Aorta (tissue), 5 donors: ENCODE results near the gene EIF3F. TPM values are rescaled to one million over a fixed set of nuclear protein-coding genes. Genes with fewer than 3 reads are reported as not detected.
A peak's percentile ranks its signal among the peaks of the same experiment; 100 is the strongest.

Experiments
- ATAC-seq: fragments of 200-7000 bp; cut with Tn5 transposase; one replicate; pipeline ENCODE4 v1.9.1; 2022; ENCODE audit warnings: moderate library complexity; ENCODE audit not compliant: low FRiP score
- DNase-seq, 2 donors: peaks; one replicate each; pipeline ENCODE4 v3.0.0-alpha.2; 2020
- H3K27ac ChIP-seq, 2 donors: one replicate each; pipeline ENCODE4 v1.5.1; 2013; ENCODE audit warnings: low read length in 2 of 2, mild to moderate bottlenecking in 2 of 2, moderate library complexity in 2 of 2, control low read depth in 1 of 2, inconsistent platforms in 1 of 2, low read depth in 1 of 2
- H3K27me3 ChIP-seq, 2 donors: one replicate each; pipeline ENCODE4 v1.6.1; 2013; ENCODE audit warnings: control low read depth in 1 of 2, low read length in 1 of 2, mild to moderate bottlenecking in 1 of 2, moderate library complexity in 1 of 2; ENCODE audit not compliant: insufficient read depth in 2 of 2, control insufficient read depth in 1 of 2
- H3K36me3 ChIP-seq, 2 donors: one replicate each; pipeline ENCODE4 v1.6.1; 2013; ENCODE audit warnings: control low read depth in 1 of 2, low read length in 1 of 2, mild to moderate bottlenecking in 1 of 2; ENCODE audit not compliant: insufficient read depth in 2 of 2, control insufficient read depth in 1 of 2
- H3K4me1 ChIP-seq, 2 donors: one replicate each; pipeline ENCODE4 v1.6.1; 2013; ENCODE audit warnings: low read length in 2 of 2, control low read depth in 1 of 2, mild to moderate bottlenecking in 1 of 2, moderate library complexity in 1 of 2; ENCODE audit not compliant: insufficient read depth in 2 of 2, control insufficient read depth in 1 of 2
- H3K4me3 ChIP-seq, 2 donors: one replicate each; pipeline ENCODE4 v1.5.1; 2013; ENCODE audit warnings: low read length in 2 of 2, control low read depth in 1 of 2, mild to moderate bottlenecking in 1 of 2
- H3K9me3 ChIP-seq: one replicate; pipeline ENCODE4 v1.6.1; 2013; ENCODE audit warnings: mild to moderate bottlenecking, low read length; ENCODE audit not compliant: control insufficient read depth
- WGBS, 2 donors: extraction: QIAGEN DNeasy Blood & Tissue Kit; methylation state at CpG; one replicate each; pipeline ENCODE4 v1.1.7; 2013; 5-methylcytosine and 5-hydroxymethylcytosine counted together
- intact Hi-C, 2 donors: fragments of 100-400 bp; cut with DNase I; formaldehyde crosslinking; loops; one replicate each; pipeline versions ENCODE4 v1.14.2 to v1.15.0; 2022
- polyA plus RNA-seq, 2 donors: library from polyadenylated mRNA; stranded (reverse); fragments of 200-250 nt; gene quantifications; one replicate each; pipeline ENCODE4 v1.2.3, GENCODE V29; 2013
- total RNA-seq, 2 donors: library from RNA; stranded (reverse); fragmentation: NEBNext Ultra II Directional; extraction: Animal tissue kit (Norgen Biotek cat#: 25700); gene quantifications; one replicate each; pipeline ENCODE4 v1.2.1, GENCODE V29; 2021
- donor health status: healthy with polysubstance abuse.
- donor health status: Bipolar disorder and iron deficiency.
- donor health status: DM: no; HTN: no; CAD: no.
- donor health status: DM: no; HTN: no; CAD: no.
- donor health status: DM: yes; HTN: yes; CAD: no.

Gene EIF3F
- total and polyA plus RNA-seq, 4 donors: 156 to 486 (median 220) TPM

- DNase-seq: peak in 1 of 2 donors; percentile 5
- H3K27ac ChIP-seq: no peak overlapping the region
- no peak overlapping the region for H3K4me3 ChIP-seq
- intact Hi-C loops: loop anchor here in 1 of 2 donors (5.0 kb wide), 1 partner anchor 83 kb away; no protein-coding TSS in a partner anchor
- no peak for ATAC-seq
- H3K9me3 ChIP-seq: no peaks in the 10 kb centered on the region
- no peaks in the 10 kb centered on the region for H3K36me3 ChIP-seq
- H3K27me3 ChIP-seq: peaks cover 0 to 2% of the 10 kb centered on the region in 2 donors
- 81 to 83% methylated on average over 5 of the region's 5 CpGs for WGBS, 2 donors
- no peaks in the 10 kb centered on the region for H3K4me1 ChIP-seq
These were observed 26.7 kb downstream of the EIF3F start for GRCh38 chr11:8013833-8014232.

- no peaks in the 10 kb centered on the region for H3K4me1 ChIP-seq
- WGBS, 2 donors: 14 to 17% methylated on average over 4 of the region's 4 CpGs
- DNase-seq (peak in 1 of 2 donors; percentile 27), ATAC-seq (no peak)
- no peak overlapping the region for H3K4me3 ChIP-seq
- H3K9me3 ChIP-seq: no peaks in the 10 kb centered on the region
- intact Hi-C loops: no loop called here
- H3K27me3 ChIP-seq: peaks cover 0 to 2% of the 10 kb centered on the region in 2 donors
- no peaks in the 10 kb centered on the region for H3K36me3 ChIP-seq
- H3K27ac ChIP-seq: no peak overlapping the region
These were observed 28.7 kb downstream of the EIF3F start for GRCh38 chr11:8015753-8016239.

GRCh38 chr11:8016440-8016839 lies 29.3 kb downstream of the EIF3F start:
- no peaks in the 10 kb centered on the region for H3K4me1 ChIP-seq
- H3K4me3 ChIP-seq: no peak overlapping the region
- no peak overlapping the region for H3K27ac ChIP-seq
- no peaks in the 10 kb centered on the region for H3K36me3 ChIP-seq
- DNase-seq: no peak
- intact Hi-C loops: no loop called here
- ATAC-seq: no peak
- 27 to 34% methylated on average over 4 of the region's 4 CpGs for WGBS, 2 donors
- H3K9me3 ChIP-seq: no peaks in the 10 kb centered on the region
- H3K27me3 ChIP-seq: peaks cover 0 to 2% of the 10 kb centered on the region in 2 donors

- H3K9me3 ChIP-seq: no peaks in the 10 kb centered on the region
- DNase-seq (no peak), ATAC-seq (no peak)
- peaks cover 0 to 2% of the 10 kb centered on the region in 2 donors for H3K27me3 ChIP-seq
- 98% methylated on average over 2 of the region's 2 CpGs for WGBS, 2 donors
- intact Hi-C loops: no loop called here
- no peak overlapping the region for H3K27ac ChIP-seq
- no peak overlapping the region for H3K4me3 ChIP-seq
- no peaks in the 10 kb centered on the region for H3K4me1 ChIP-seq
- no peaks in the 10 kb centered on the region for H3K36me3 ChIP-seq
These were observed 29.9 kb downstream of the EIF3F start for GRCh38 chr11:8017071-8017470.

- ATAC-seq: no peak
- Histone ChIP-seq H3K36me3 (no peaks in the 10 kb centered on the region), H3K27me3 (no peaks in the 10 kb centered on the region), H3K4me3 (no peak overlapping the region), H3K27ac (no peak overlapping the region), H3K9me3 (no peaks in the 10 kb centered on the region), H3K4me1 (no peaks in the 10 kb centered on the region)
- no peak for DNase-seq
- WGBS, 2 donors: 68 to 70% methylated on average over 13 of the region's 13 CpGs
- intact Hi-C loops: loop anchor here in 1 of 2 donors (2.0 kb wide), 1 partner anchor 29 kb away; no protein-coding TSS in a partner anchor
These were observed 30.9 kb downstream of the EIF3F start for GRCh38 chr11:8017894-8018483.

- Histone ChIP-seq H3K4me3 (peak overlapping the region; percentile 47 to 59), H3K27me3 (no peaks in the 10 kb centered on the region), H3K27ac (no peak overlapping the region), H3K9me3 (no peaks in the 10 kb centered on the region), H3K36me3 (no peaks in the 10 kb centered on the region), H3K4me1 (no peaks in the 10 kb centered on the region)
- DNase-seq: peak; percentile 83 to 92
- intact Hi-C loops: loop anchor here in 1 of 2 donors (2.0 kb wide), 1 partner anchor 30 kb away; no protein-coding TSS in a partner anchor
- peak; percentile 80 for ATAC-seq
- WGBS, 2 donors: 1 to 2% methylated on average over 45 to 62 of the region's 62 CpGs
These were observed 31.6 kb downstream of the EIF3F start for GRCh38 chr11:8018484-8019313.

GRCh38 chr11:8019314-8020243 lies 32.4 kb downstream of the EIF3F start:
- H3K4me1 ChIP-seq: no peaks in the 10 kb centered on the region
- H3K27me3 ChIP-seq: no peaks in the 10 kb centered on the region
- ATAC-seq (peak; percentile 17), DNase-seq (peak; percentile 60 to 81)
- no peaks in the 10 kb centered on the region for H3K9me3 ChIP-seq
- H3K4me3 ChIP-seq: peak overlapping the region; percentile 47 to 59
- H3K36me3 ChIP-seq: no peaks in the 10 kb centered on the region
- no peak overlapping the region for H3K27ac ChIP-seq
- intact Hi-C loops: loop anchor here in 1 of 2 donors (2.0 kb wide), 1 partner anchor 31 kb away; no protein-coding TSS in a partner anchor
- 0 to 1% methylated on average over 58 to 84 of the region's 84 CpGs for WGBS, 2 donors

- Histone ChIP-seq H3K27ac (no peak overlapping the region), H3K27me3 (no peaks in the 10 kb centered on the region), H3K4me3 (no peak overlapping the region), H3K4me1 (no peaks in the 10 kb centered on the region), H3K9me3 (no peaks in the 10 kb centered on the region), H3K36me3 (no peaks in the 10 kb centered on the region)
- no peak for DNase-seq
- no peak for ATAC-seq
- intact Hi-C loops: no loop called here
- 59 to 60% methylated on average over 7 of the region's 7 CpGs for WGBS, 2 donors
These were observed 33.1 kb downstream of the EIF3F start for GRCh38 chr11:8020244-8020597.
